NCI-H2196 (cell line): ENCODE results near the gene C22orf42.
"Not testable (repeated sequence)": the region's sequence is repeated elsewhere in the genome, so short reads cannot be mapped to it uniquely, and the experiment has no call there.

Experiments
- DNase-seq: peaks from one replicate; lab custom pipeline; 2025; ENCODE audit not compliant: unreplicated experiment; lab: John Stamatoyannopoulos, UW

Gene C22orf42

GRCh38 chr22:32136881-32137280, 22.2 kb downstream of the C22orf42 start:
- not testable (repeated sequence) for DNase-seq

- peak; percentile 3 for DNase-seq
These were observed 23.1 kb downstream of the C22orf42 start for GRCh38 chr22:32135958-32136357.

DNA sequence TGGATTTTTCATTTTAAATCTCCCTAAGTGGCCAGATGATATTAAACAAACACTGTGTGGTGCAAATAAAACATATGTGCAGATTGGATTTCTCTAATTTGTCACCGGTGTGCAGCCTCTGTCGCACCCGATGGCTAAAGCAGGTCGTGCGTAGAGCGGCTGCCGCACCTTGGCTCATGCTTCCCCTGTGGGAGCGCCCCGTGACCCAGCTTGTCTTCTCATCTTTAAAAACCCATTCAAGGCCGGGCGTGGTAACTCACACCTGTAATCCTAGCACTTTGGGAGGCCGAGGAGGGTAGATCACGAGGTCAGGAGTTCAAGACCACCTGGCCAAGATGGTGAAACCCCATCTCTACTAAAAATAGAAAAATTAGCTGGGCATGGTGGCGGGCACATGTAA, 24.3 kb downstream of the C22orf42 start:
- not testable (repeated sequence) for DNase-seq

DNA sequence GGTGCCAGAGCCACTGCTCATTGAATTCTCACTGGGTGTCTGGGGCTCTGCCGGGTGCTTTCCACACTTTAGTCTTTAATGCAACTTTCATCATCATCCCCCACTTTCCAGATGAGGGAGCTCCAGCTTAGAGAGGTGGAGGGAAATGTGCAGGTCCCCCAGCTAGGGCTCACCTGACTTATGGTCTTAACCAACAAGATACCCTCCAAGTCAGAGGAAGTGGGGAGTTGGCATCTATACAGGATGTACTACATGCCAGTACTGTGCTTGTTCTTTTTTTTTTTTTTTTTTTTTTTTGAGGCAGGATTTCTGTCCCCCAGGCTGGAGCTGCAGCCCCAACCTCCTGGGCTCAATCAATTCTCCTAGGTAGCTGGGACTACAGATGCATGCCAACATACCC, 26.3 kb downstream of the C22orf42 start:
- DNase-seq: no peak

- DNase-seq: no peak
These were observed 27.0 kb downstream of the C22orf42 start for GRCh38 chr22:32132126-32132525.

GRCh38 chr22:32130464-32130863, 28.6 kb downstream of the C22orf42 start:
- DNase-seq: no peak

GRCh38 chr22:32127904-32128303, 31.2 kb downstream of the C22orf42 start:
- DNase-seq: no peak

GRCh38 chr22:32123657-32124056, 35.4 kb downstream of the C22orf42 start:
- no peak for DNase-seq

DNA sequence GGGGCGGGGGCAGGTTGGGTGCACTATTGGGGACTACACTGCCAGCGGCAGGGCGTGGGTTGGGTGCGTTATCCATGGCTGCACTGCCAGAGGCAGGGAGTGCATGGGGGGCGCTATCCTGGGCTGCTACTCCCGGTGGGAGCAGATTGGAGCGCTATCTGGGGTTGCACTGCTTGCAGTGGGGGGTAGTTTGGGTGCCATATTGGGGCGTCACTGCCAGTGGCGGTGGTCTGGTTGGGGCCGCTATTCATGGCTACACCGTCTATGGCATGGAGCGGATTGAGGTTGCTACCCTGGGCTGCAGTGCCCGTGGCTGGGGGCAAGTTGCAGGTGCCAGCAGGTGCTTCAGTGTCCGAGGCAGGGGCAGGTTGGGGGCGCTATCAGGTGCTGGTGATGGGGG, 36.2 kb downstream of the C22orf42 start:
- no peak for DNase-seq

GRCh38 chr22:32120603-32121002, 38.5 kb downstream of the C22orf42 start:
- no peak for DNase-seq

- no peak for DNase-seq
These were observed 39.4 kb downstream of the C22orf42 start for GRCh38 chr22:32119568-32120235.

DNA sequence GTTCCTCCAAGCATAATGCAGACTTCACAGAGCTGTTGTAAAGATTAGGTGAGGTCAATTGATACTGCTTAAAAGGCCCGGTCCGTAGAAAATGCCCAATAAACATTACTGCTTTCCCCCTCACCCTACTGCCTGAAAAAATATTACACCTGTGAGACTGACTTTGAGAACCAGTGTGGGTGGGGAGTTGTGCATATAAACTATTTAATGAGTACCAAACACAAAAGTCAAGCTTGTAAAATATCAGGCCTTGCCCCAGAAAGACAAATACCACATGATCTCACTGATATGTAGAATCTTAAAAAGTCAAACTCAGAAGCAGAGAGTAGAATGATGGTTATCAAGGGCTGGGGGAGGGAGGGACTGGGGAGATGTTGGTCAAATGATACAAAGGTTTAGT, 46.7 kb downstream of the C22orf42 start:
- no peak for DNase-seq

DNA sequence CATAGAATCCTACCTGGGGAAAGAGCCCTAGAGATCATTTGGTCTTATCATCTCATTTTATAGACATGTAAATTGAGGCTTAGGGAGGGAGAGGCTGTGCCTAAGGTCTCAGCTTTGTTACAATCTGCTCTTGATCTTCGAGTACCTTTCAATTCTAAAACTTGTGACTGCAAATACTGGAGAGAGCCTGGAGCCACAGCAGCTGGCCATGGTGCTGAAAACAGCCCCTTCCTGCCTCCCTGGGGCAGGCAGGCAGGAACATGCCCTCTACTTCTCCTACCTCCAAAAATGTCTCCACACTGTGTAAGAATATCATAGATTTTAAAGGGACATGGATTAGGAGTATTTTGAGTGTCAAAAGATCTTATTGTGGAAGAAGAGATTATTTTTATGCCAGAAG, 52.2 kb downstream of the C22orf42 start:
- DNase-seq: no peak

DNA sequence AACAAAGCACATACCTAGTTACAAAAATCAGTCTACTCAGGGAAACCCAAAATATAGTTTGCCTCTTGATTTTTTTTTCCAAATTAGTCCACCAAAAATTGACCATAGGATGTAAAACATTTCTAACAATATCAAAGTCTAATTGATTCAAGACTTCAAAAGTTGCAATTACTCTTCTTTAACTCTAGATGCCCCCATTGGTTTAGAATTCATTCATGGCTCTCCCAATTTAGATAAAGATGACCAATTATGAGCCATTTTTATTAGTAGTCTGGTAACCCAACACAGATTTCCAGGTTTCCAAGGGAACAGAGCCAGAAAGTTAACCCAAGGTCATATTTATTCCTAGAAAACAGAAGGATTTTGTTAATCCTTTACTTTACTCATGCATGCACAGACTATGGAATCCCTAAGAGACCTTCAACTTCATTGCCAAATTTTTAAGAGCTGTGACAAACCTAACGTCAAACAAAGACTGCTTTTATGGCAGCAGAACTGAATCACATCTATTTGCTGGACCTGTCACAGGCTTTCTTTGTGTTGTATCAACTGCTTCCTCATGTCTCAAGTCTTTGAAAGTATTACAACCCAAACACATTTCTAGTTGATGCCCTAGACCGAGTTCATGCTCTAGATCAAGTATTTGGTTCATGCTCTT, 55.3 kb downstream of the C22orf42 start:
- no peak for DNase-seq

- DNase-seq: no peak
These were observed 58.4 kb downstream of the C22orf42 start for GRCh38 chr22:32100711-32101110.
